ENCODE data around the gene CROCC. TPM values are rescaled to one million over a fixed set of nuclear protein-coding genes. Genes with fewer than 3 reads are reported as not detected.

Gene CROCC
- total and polyA plus RNA-seq, 2 donors from 2014 or later, result 10.6 to 30.5 TPM

GRCh38 chr1:16982902-16983301, 61.2 kb downstream of the CROCC start:
- H3K9ac ChIP-seq (ENCODE audit: low read length in 3 of 3), result no peak overlapping the region
- H3K36me3 ChIP-seq (ENCODE audit: control insufficient read depth in 2 of 3, insufficient read depth in 3 of 3, low read length in 3 of 3), result peaks cover 0 to under 1% (median 0%) of the 10 kb centered on the region in 3 donors
- H3K9me3 ChIP-seq (ENCODE audit: control insufficient read depth in 2 of 3, insufficient read depth in 1 of 3, low read length in 3 of 3), result no peaks in the 10 kb centered on the region
- no peaks in the 10 kb centered on the region for H3K4me1 ChIP-seq (ENCODE audit: control insufficient read depth in 2 of 3, insufficient read depth in 2 of 3, low read depth in 1 of 3, low read length in 3 of 3)
- DNase-seq (peak in 4 of 5 donors; percentile 60 to 67 (median 62)), FAIRE-seq (no peak)
- no peak overlapping the region for H3K27ac ChIP-seq (ENCODE audit: low read depth in 2 of 2, low read length in 2 of 2)
- no peaks in the 10 kb centered on the region for H3K27me3 ChIP-seq (ENCODE audit: control insufficient read depth, insufficient read depth, low read length)
- no peak overlapping the region for H3K4me3 ChIP-seq (ENCODE audit: low read length in 3 of 3)
- no peak for TF ChIP-seq CTCF (IDR thresholded peaks at IDR 0.05; ENCODE audit: borderline replicate concordance, extremely low read depth, insufficient read depth)
- intact Hi-C loops (cut with DNase I), result no loop called here

- intact Hi-C loops (cut with DNase I), result no loop called here
- H3K27ac ChIP-seq (ENCODE audit: low read depth in 2 of 2, low read length in 2 of 2), result no peak overlapping the region
- no peaks in the 10 kb centered on the region for H3K9me3 ChIP-seq (ENCODE audit: control insufficient read depth in 2 of 3, insufficient read depth in 1 of 3, low read length in 3 of 3)
- H3K9ac ChIP-seq (ENCODE audit: low read length in 3 of 3), result no peak overlapping the region
- H3K4me3 ChIP-seq (ENCODE audit: low read length in 3 of 3), result no peak overlapping the region
- no peaks in the 10 kb centered on the region for H3K4me1 ChIP-seq (ENCODE audit: control insufficient read depth in 2 of 3, insufficient read depth in 2 of 3, low read depth in 1 of 3, low read length in 3 of 3)
- no peak for TF ChIP-seq CTCF (IDR thresholded peaks at IDR 0.05; ENCODE audit: borderline replicate concordance, extremely low read depth, insufficient read depth)
- DNase-seq, result peak in 3 of 5 donors; percentile 40 to 62 (median 58)
- no peaks in the 10 kb centered on the region for H3K27me3 ChIP-seq (ENCODE audit: control insufficient read depth, insufficient read depth, low read length)
- no peak for FAIRE-seq
- peaks cover 0 to 4% (median 3%) of the 10 kb centered on the region in 3 donors for H3K36me3 ChIP-seq (ENCODE audit: control insufficient read depth in 2 of 3, insufficient read depth in 3 of 3, low read length in 3 of 3)
These were observed 61.9 kb downstream of the CROCC start for GRCh38 chr1:16983649-16984048.

- H3K4me1 ChIP-seq (ENCODE audit: control insufficient read depth in 2 of 3, insufficient read depth in 2 of 3, low read depth in 1 of 3, low read length in 3 of 3), result no peaks in the 10 kb centered on the region
- peaks cover 0 to 5% (median 3%) of the 10 kb centered on the region in 3 donors for H3K36me3 ChIP-seq (ENCODE audit: control insufficient read depth in 2 of 3, insufficient read depth in 3 of 3, low read length in 3 of 3)
- DNase-seq (peak in 1 of 5 donors; percentile 39), FAIRE-seq (no peak)
- TF ChIP-seq CTCF (IDR thresholded peaks at IDR 0.05; ENCODE audit: borderline replicate concordance, extremely low read depth, insufficient read depth), result no peak
- no peaks in the 10 kb centered on the region for H3K9me3 ChIP-seq (ENCODE audit: control insufficient read depth in 2 of 3, insufficient read depth in 1 of 3, low read length in 3 of 3)
- intact Hi-C loops (cut with DNase I), result no loop called here
- no peak overlapping the region for H3K4me3 ChIP-seq (ENCODE audit: low read length in 3 of 3)
- no peaks in the 10 kb centered on the region for H3K27me3 ChIP-seq (ENCODE audit: control insufficient read depth, insufficient read depth, low read length)
- no peak overlapping the region for H3K27ac ChIP-seq (ENCODE audit: low read depth in 2 of 2, low read length in 2 of 2)
- no peak overlapping the region for H3K9ac ChIP-seq (ENCODE audit: low read length in 3 of 3)
These were observed 63.0 kb downstream of the CROCC start for GRCh38 chr1:16984717-16985116.

GRCh38 chr1:16986113-16986512, 64.4 kb downstream of the CROCC start:
- Histone ChIP-seq H3K36me3 (ENCODE audit: control insufficient read depth in 2 of 3, insufficient read depth in 3 of 3, low read length in 3 of 3) (peaks cover 0 to 7% (median 3%) of the 10 kb centered on the region in 3 donors), H3K4me1 (ENCODE audit: control insufficient read depth in 2 of 3, insufficient read depth in 2 of 3, low read depth in 1 of 3, low read length in 3 of 3) (no peaks in the 10 kb centered on the region), H3K27ac (ENCODE audit: low read depth in 2 of 2, low read length in 2 of 2) (no peak overlapping the region), H3K9ac (ENCODE audit: low read length in 3 of 3) (no peak overlapping the region), H3K9me3 (ENCODE audit: control insufficient read depth in 2 of 3, insufficient read depth in 1 of 3, low read length in 3 of 3) (no peaks in the 10 kb centered on the region), H3K27me3 (ENCODE audit: control insufficient read depth, insufficient read depth, low read length) (no peaks in the 10 kb centered on the region), H3K4me3 (ENCODE audit: low read length in 3 of 3) (no peak overlapping the region)
- no peak for TF ChIP-seq CTCF (IDR thresholded peaks at IDR 0.05; ENCODE audit: borderline replicate concordance, extremely low read depth, insufficient read depth)
- FAIRE-seq, result no peak
- DNase-seq, result no peak
- intact Hi-C loops (cut with DNase I), result no loop called here

All from kidney (tissue), 14 donors.